HG03060 (cell line): ENCODE data around the gene CCNY.

Source experiments
- ATAC-seq: cut with Tn5 transposase; IDR thresholded peaks from one replicate; pipeline ENCODE4 v1.9.1; 2021; ENCODE audit warnings: low read depth, moderate number of reproducible peaks; ENCODE audit not compliant: unreplicated experiment

The CCNY gene

DNA sequence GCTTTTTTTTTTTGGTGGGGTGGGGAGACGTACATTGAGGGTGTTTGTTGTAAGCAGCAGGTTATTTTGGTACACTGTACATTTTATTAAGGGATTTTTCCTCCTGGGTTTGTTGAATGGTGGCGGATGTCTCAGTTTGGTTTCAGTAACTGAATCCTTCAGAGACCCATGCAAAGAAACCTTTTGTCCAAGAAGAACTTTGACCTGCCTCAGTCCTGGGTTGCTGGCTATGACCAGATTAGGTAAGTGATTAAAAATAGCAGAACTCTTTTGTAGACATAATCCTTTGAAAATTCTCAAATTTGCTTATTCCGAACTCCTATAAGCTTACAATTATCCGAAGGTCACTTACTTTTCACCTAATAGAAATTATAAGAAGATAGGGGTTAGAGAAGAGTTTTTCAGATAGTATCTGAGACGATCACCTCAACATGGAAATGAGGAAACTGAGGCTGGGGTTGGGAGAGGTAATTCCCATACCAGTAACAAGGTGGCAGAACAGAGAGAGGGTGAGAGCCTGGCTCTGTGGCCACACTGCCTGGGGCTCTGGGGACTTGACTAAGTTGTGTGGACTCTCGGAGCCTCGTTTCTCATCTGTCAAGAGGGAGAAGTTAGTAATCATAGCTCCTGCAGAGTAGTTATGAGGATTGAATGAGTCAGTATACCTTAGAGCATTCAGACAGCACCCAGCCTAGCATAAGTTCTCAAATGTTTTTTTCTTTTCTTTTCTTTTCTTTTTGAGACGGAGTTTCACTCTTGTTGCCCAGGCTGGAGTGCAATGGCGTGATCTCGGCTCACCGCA is 87.4 kb downstream of the CCNY start:
- no peak for ATAC-seq

- no peak for ATAC-seq
Observed at GRCh38 chr10:35424680-35425285, 88.5 kb downstream of the CCNY start.

- ATAC-seq: no peak
Observed at GRCh38 chr10:35425595-35425994, 89.3 kb downstream of the CCNY start.

DNA sequence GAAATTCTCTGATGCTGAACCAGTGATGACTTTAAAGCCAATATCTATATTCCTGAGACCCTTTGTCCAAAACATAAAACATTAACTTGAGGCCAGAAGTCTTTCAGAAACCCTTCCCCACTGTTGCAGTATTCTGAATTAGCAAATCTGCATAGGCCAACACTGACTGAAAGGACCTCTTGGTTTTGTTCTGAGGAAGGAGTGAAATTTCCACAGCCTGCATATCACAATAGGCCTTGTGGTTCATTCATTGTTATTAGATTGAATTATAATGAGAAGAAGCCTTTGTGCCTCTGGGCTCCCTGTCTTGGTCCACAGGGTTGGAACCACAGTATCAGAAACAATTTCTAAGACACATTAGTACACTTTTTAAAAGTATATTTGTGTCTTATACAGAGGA is 90.3 kb downstream of the CCNY start:
- ATAC-seq: no peak

DNA sequence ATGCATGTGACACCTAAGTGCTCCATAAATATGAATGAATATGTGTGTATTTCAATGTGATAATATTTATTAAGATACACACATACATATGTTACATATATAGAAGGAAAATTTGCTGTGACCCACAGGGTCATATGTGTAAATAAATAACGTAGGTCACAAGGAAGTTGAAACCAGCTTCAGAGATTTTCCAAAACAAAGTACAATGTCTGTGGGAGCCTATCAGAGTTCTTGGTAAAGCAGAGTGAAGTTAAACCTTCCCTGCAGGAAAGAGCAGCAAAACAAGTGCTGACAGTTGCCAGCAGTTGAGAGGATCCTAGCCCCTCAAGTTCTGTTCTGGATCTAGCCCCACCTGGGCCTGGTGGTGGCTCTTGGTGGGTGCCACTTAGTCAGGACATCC is 91.2 kb downstream of the CCNY start:
- no peak for ATAC-seq

DNA sequence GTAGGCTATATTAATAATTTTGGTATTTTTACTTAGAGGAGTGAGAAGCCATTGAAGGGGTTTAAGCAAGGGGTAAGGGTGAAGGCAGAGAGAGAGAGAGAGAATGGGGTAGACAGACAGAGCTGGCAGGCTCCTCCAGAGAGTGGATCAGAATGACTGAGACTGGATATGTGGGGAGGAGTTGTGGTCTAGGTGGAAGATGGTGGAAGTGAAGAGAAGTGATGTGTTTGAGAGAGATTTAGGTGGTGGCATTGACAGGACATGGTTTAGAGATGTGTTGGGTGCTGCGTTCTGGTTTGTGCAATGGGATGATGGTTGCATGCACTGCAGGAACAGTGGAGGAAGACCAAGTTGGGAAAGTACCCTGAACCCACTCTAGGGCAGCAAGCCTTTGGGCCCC is 92.2 kb downstream of the CCNY start:
- ATAC-seq: no peak

DNA sequence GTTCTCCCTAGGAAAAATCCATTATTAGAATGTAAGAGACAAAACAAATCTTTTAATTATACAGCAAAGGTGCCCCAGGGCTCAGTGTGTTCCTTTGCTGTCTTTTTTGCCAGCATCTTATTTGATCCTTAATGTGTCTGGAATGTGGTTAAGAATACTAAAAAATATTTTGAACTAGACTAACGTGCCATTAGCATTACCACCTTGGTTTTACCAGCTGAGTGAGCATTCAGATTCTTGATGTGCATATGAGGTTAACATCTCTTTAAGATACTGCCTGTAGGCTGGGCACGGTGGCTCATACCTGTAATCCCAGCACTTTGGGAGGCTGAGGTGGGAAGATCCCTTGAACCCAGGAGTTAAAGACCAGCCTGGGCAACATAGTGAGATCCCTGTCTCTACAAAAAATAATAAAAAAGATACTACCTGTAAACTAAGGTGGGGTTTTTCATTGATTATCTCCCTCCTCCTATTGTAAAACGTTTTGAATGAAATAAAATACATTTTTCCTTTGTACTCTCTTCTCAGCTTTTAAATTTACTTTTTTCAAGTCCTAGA is 96.6 kb downstream of the CCNY start:
- no peak for ATAC-seq

DNA sequence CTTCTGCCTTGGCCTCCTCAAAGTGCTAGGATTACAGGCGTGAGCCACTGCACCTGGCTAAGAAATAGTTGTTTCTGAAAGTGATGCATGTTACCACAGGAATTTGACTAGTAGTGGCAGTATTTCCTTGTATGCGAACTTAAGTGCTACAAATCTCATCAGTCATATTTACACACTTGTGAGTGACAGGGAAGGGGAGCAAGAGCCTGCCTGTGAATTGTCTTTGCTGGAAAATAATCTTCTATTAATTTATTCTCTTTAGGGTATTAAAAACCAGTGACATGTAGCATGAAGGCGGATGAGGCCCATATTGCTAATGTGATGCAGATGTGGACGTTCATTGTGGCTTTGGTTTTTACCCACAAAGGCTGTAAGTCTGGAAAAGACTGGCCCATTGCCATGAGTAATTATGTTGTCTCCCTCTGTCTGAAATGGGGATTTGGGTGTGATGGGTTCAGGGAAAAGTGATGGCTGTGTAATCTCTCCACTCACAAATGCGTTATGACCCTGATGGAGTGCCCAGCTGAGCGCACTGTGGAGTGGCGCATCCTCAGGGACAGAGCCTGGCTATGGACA is 97.6 kb downstream of the CCNY start:
- no peak for ATAC-seq

DNA sequence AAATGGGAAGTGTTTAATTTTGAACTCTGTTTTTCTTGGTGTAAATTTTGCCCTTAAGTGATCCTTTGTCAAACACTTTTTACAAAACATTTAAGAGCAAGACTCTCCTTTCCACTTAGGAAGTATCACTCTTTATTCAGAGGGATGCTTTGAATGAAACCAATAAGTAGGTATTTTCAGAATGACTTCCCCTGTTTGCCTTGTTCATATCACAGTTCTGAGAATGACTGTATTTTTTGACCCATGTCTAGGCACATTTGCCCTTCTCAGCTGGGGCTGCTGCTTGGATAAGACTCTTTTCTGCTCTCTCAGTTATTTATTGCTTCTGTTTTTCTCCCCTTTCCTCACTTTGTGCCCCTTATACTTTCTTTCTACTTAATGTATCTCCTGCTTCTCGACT is 98.2 kb downstream of the CCNY start:
- no peak for ATAC-seq

DNA sequence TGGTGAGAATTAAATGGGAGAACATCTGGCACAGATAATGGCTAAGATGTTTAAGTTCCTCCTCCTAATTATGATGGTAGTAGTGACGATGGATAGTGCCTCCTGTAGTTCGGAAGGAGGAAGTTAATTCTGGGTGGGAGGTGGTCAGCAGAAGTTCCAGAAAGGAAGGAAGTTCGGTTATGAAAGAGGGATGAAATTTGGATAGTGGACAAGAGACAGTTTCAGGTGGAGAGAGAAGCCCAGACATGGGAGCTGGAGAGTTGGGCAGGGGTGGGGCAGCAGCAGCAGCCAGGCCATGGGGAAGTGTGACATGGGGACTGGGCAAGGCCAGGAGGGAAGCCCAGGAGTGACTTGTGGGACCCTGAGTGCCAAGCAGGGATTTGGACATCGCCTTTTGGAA is 99.5 kb downstream of the CCNY start:
- ATAC-seq: no peak

GRCh38 chr10:35437829-35438228 is 101.5 kb downstream of the CCNY start:
- no peak for ATAC-seq

- no peak for ATAC-seq
Observed at GRCh38 chr10:35438718-35439571, 102.6 kb downstream of the CCNY start.

- ATAC-seq: no peak
Observed at GRCh38 chr10:35440016-35440415, 103.7 kb downstream of the CCNY start.

GRCh38 chr10:35442028-35442427 is 105.7 kb downstream of the CCNY start:
- no peak for ATAC-seq

GRCh38 chr10:35442592-35442991 is 106.3 kb downstream of the CCNY start:
- no peak for ATAC-seq

DNA sequence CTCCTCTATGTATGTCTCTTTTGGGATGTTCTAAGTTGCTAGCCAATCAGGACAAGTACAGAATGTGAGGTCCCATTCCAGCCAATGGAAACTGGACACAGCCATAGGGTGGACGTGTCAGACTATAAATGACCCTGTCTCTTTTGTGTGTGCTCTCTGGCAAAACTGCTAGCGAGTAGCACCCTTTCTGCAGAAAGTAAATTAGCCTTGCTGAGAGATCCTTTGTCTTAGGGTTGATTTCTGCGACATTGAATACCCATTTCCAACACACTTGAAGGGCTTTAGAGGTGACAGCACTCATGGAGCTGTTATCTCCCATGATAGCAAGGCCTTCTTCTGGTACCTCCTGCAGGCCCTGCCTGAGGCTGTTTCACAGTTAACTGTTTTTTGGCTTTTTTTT is 107.5 kb downstream of the CCNY start:
- no peak for ATAC-seq

DNA sequence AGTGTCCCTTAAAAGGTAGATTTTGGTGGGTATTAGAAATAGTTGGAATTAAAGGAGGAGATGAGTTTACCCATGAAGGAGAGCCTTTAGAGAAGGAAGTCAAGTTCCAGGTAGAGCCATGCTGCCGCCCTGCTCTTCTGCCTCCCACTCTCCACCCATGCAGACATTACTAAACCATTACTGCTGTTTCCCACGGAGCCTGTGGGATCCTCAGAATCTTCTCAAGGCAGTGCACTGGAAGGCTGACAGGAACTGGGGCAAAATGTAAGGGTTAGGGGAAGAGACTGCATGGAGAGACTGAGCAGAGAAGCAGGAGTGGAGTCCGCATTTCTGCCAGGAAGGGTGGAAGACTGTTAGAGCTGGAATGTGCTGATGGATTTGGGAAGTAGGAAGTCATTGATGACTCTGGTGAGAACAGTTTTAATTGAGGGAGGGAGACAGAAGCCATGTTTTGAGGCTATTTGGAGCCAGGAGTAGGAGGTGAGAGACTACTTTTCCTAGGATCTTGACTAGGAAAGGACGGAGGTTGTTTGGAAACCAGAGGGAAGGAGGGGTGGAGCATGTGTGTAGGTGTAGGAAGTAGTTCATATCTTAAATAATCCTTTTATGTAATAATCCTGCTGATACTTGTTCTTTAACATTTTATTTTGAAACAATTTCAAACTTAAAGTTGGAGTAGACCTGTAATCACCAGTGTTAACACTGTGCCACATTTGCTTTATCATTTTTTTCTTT is 109.0 kb downstream of the CCNY start:
- ATAC-seq: no peak

DNA sequence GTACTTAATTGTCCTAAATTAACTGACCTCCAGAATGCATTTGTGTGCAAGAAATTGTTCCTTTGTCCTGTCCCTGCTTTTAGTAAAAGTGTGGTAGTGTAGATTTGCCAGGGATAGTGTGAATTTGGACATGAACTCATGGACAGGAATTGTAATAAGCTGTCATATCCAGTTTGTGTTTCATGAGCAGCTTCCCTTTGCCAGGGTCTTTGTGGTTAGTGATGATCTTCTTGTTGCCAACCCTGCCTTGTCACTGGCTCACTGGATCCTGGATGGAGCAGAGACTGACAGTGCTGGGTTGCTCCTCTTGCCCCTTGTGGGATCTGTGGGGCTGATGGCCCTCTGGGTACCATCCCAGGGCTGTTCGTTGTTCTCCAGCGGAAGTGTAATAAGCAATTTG is 110.1 kb downstream of the CCNY start:
- no peak for ATAC-seq

DNA sequence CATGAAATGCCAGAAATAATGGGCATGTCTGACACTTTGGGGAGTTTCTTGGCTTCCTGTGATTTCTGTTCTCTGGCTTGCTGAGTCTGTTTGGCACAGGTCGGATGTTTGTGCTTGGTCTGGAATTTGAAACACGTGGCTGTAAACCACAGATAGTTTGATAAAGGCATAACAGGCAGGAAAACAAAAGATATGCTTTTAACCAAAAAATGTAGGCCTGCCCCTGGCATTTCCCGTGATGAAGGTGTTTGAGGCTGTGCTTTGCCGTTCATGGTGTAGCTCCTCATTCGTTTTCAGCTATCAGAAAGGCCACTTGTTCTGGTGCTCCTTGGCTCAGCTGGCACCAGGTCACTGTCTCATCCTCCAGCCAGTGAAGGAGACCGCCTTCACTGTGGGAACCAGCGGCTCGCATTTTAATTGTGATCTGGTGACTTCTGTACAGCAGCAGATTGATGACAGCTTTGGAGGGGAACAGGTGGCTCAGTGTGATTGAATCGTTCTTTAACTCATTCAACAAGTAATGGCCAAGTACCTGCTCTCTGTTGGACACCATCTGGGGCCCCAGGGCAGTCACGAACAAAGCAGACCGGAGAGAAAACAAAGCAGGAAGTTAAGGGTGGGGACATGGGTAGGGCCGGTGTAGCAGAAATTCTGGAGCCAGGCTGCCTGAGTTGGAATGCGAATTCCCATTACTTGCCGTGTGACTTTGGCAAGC is 111.5 kb downstream of the CCNY start:
- no peak for ATAC-seq
